GM18526 (cell line): Measurements from ENCODE around the gene CTU2.

Experiments
- POLR2A ChIP-seq: IDR thresholded peaks from 3 replicates; pipeline ENCODE4 v1.6.1; 2011; ENCODE audit not compliant: insufficient read length; ENCODE audit errors: extremely low read depth

CTU2 gene

DNA sequence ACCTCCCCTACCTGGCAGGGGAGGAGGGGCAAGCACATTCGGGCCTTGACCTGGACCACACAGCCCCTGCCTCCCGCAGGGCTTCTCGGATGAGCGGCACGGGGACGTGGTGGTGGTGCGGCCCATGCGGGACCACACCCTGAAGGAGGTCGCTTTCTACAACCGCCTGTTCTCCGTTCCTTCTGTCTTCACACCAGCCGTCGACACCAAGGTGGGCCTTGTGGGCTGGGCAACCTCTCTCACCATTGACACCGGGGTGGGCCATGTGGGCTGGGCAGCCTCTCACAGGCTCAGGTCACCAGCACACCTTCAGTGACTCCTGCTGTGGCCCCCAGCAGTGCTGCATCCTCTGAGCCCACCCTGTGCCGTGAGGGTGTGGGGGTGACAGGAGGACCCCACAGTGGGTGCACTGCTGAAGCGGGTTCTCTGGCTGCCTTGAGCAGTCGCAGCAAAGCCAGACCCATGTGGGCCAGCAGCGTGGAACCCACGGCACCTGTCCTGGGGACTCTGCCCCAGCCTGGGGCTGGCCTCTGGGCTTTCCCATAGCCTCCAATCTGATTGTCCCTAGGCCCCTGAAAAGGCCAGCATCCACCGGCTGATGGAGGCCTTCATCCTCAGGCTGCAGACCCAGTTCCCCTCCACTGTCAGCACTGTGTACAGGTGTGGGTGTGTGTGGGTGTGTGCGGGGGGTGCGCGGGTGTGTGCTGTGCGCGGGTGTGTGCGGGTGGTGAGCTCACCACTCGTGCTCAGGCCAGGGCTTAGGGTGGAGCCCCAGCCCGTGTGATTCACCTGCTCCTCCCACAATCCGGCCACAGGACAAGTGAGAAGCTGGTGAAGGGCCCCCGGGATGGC, 7.5 kb downstream of the CTU2 start:
- no peak for TF ChIP-seq POLR2A

DNA sequence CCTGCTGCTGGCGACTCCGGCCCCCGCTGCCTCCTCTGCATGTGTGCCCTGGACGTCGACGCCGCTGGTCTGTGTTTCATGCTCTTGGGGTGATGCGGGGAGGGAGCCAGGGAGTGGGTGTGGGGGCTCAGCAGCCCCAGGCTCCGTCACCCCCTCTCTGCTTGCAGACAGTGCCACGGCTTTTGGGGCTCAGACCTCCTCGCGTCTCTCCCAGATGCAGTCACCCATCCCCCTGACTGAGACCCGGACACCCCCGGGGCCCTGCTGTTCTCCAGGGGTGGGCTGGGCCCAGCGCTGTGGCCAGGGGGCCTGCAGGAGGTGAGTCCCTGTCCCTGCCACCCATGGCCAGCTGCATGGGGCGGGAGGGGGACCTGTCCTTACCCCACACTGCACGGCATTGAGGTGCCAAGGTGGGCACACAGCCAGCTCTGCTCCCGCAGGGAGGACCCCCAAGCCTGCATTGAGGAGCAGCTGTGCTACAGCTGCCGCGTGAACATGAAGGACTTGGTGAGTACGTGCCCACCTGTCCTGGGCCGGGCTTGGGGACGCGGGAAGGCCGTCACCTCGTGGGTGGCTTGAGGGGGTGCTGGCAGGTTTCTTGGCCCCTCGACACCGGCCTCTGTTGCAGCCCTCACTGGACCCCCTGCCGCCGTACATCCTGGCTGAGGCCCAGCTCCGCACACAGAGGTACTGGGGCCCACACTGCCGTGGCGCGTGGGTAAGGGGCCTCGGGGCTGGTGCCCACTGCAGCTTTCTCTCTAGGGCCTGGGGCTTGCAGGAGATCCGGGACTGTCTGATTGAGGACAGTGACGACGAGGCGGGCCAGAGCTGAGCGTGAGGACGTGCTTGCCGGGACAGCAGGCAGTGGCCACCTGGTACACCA, 8.4 kb downstream of the CTU2 start:
- no peak for TF ChIP-seq POLR2A

DNA sequence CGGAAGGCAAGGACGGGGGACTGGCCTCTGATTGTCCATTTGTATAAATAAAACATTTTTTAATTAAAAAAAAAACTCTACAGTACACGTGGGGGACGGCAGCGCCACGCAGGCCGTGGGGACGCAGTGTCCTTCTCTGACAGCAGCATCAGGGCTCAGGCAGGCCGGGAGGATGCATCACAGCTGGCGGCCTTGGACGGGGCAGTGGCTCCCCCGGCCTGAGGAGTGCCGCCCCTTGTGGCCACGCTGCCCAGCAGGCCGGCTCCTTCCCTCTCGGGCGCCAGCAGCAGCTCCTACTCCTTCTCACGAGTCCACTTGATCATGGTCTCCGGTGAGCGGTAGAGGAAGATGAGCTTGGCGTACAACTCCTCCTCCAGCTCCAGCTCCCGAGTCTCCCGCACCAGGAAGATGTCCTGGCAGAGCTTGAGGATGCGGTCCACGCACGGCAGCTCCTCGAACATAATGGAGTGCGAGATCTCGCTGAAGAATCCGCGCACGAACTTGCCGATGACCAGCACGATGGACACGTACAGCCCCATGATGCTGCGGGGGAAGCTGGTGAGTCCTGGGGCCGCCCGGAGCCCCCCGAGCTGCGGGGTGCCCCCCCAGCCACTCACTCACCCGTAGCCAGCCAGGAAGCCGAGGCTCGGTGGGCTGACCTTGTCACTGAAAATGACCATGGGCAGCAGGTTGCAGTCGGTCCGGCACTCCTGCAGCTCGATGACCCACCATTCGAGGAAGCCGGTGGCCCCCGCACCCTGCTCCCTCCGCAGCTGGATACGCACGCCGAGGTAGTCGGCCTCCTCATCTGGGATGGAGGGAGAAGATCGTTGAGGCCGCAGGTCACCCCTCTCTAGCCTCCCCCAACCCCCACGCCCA, 9.2 kb downstream of the CTU2 start:
- no peak for TF ChIP-seq POLR2A

DNA sequence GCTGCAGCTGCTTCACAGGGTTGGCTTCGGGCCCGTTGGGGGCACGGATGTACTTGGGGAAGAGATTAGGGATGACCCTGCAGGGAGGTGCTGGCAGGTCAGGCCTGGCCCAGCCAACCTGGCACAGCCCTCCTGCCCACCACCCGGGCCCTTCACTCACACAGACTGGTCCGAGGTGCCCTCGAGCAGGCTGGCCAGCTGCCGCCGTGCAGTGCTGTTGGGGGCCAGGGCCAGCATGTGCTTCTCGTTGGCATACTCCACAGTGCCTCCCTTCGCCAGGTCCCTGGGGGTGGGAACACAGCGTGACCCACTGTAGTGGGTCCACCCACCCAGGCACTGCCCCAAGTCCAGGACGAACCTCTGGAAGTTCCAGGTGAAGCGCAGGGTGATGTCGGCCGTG, 9.9 kb downstream of the CTU2 start:
- TF ChIP-seq POLR2A = no peak

DNA sequence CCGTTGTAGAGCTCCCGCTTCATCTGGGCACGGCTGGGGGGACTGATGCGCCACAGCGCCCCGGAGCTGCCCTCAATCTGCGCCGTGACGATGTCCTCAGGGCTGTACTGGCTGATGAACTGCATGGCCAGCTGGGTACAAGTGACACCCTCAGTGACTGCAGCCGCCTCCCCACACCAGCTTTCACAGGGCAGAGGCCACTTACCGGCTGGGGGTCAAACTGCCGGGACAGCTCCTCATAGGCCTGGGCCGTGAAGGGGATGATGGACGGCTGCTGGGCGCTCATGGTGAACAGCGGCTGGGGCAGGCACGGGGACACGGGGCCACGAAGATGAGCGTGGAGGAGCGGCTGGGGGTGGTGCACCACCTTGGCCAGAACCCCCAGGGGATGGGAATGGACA, 10.3 kb downstream of the CTU2 start:
- no peak for TF ChIP-seq POLR2A

DNA sequence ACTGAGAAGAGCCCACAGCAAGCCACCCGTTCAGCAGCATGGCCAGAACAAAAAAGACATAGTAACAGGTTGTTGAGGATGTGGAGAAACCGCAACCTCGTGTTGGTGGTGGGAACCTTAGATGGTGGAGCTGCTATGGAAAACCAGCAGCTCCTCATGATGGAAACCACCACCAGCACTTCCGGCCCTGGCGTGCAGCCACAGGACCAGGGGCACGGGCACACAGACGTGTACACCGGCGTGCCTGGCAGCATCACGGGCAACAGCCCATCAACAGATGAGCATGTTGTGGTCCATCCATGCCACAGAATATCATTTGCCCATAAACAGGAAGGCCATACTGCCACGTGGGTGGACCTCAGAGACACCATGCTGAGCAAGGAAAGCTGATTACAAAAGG, 11.9 kb downstream of the CTU2 start:
- no peak for TF ChIP-seq POLR2A

DNA sequence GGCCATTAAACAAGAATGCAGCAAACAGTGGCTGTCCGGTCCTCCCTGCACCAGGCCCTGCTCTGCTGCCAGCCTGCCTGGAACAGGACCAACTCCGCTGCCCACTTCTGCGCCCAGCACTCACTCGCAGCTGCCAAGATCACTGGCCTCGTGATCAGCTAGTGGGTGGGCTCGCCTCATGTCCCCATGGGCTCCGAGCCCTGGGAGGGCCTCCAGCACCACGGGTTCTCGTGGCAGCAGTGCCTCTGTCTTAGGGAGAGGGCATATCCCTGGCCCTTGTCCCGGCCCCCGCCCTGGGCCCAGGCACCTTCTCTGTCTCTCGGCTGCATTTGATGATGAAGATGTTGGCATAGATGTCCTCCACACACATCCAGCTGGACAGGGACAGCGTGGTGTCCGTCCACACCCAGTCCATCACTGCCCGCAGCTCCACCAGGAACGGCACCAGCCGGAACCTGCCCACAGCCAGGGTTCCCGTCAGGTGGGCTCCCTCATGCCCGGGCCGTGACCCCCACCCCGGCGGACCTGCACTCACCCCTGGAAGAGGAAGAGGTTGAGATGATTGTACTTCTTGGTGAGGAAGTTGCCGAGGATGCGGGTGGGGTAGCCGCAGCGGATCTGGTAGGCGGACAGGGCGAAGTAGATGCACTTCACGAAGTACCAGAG, 13.1 kb downstream of the CTU2 start:
- TF ChIP-seq POLR2A = no peak

DNA sequence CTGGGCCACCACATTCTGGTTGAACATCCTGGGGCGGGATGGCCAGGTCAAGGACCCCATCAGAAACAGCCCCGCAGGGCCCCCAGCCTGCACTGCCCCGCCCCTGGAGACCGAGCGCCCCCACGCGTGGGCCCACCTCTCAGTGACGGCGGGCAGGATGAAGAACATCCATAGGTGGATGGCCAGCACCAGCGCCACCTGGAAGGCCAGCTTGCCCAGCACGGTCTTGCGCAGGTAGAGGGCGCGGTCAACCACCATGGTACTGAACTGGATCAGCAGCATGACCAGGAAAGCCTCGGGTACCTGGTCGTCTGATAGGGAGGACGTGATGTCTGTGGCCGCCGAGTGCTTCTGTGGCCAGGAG, 13.6 kb downstream of the CTU2 start:
- no peak for TF ChIP-seq POLR2A

DNA sequence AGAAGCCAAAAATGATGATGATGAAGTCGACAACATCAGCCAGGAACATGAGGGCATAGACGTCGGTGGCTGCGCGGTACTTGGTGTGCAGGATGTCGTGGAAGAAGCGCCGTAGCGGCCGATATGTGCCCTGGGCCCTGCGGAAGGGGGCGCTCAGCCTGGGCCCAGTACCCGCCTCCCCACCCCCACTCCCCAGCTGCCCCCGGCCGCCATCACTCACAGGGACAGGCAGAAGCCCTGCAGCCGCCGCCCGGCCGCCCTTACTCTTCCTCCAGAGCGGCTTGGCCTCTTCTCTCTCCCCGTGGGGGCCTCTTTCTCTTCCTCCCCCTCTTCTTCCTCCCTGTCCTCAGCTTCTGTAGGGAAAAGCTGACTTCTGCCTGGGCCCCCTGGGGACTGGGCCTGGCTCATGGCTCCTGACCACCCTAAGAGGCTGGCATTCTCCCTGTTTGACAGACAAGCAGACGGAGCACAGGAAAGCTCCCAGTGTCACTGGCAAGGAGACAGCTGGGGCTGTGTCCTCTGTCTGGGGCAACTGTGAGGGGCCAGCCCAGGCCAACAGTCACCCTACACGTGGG, 14.2 kb downstream of the CTU2 start:
- TF ChIP-seq POLR2A = no peak

DNA sequence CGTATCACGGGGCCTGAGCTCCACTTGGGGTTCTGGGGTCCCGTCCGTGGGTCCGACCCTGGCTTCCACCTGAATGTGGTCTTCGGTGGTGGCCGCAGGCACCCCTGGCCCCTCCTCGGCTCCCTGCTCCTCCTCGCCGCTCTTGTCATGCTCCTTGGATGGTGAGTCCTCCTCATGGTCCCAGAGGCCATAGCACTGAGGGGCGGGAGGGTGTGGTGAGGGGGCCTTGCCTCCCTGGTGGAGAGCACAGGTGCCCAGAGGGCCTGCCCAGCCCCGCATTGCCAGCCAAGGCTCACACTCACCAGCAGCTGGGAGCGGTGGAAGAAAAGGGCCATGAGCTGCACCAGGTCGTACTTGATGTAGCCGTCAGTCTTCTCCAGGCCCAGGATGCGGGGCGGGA, 14.9 kb downstream of the CTU2 start:
- no peak for TF ChIP-seq POLR2A

DNA sequence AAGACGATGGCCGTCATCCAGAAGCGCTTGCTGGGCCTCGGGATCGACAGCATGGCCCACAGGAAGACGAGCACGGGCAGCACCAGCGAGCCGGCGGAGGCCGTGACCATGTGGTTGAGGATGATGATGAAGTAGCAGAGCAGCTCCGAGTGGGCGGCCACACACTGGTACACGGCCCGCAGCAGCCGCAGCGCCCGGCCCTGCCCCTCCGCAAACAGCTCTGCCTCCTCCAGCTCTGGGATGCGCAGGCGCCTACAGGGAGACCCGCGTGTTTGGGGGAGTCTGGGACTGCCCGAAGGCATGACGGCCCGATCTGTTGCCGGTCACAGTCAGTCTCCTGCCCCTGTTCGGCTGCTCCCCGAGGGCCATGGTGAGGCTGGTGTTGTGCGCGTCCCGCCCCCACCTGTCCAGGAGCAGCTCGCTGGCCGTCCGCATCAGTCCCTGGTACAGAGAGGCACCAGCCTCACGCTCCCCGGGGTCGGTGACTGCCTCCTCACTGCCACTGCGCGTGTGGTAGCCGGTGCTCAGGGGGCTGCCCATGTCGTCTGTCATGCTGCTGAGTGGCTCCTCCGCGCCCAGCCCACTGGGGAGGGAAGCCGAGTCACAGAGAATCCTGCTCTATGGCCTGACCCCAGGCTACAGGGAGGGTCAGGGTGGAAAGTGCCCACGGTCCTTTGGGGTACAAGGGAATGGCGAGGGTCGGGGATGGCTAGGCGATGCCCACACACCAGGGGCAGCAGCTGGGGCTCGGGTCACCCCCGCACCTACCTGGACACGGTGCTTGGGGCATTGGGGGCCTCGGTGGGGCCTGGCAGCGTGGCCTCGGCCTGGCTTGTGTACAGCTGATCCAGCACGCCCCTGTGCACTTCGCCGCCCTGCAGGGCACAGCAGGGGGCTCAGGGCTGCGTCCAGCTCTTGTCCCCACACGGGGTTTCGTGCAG, 15.8 kb downstream of the CTU2 start:
- TF ChIP-seq POLR2A = no peak

DNA sequence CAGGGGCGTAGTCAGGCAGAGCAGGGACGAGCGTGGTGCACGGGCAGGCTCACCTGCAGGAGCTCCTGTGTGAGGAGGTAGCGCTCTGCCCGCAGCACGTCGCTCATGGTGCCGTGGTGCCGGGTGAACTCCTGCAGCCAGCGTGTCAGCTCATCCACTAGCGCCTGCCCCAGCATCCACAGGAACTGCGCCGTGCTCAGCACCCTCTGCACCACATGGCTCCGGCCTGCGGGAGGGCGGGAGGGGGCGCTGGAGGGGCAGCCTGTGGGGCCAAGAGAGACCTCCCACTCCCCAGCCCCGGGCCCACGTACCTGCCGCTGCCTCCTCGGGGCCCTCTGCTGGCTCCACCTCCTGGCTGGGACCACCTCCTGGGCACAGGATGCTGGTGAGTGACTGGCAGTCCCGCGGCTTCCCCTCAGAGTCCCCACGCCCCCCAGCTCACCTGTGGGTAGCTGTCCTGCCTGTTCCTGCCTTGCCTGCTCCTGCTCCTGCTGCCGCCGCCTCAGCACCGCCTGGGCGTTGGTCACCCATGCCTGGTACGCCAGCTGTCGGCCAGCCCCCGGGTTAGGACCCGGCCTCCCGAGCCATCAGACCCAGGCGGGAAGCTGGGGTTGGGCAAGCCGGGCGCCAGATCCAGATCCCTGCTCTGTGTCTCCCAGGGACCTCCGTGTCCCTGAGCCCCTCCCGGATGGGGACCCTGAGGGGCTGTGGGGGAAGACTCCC, 16.6 kb downstream of the CTU2 start:
- no peak for TF ChIP-seq POLR2A

DNA sequence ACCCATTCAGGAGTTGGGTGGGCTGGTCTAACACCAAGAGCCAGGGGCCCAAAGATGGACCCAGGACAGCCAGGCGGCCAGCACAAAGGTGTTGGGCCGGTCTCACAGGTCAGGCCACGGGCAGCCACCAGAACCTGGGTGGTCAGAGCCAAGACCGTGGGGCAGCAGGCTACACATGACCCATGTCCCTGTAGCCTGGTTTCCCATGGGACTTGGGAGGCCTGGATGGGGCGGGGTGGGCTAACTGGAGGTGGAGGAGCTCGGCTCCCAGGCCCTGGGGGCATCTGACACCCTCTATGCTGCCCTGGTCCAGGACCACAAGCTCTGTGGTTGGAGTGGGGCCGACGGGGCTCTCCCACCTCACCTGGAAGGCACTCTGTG, 17.2 kb downstream of the CTU2 start:
- no peak for TF ChIP-seq POLR2A

DNA sequence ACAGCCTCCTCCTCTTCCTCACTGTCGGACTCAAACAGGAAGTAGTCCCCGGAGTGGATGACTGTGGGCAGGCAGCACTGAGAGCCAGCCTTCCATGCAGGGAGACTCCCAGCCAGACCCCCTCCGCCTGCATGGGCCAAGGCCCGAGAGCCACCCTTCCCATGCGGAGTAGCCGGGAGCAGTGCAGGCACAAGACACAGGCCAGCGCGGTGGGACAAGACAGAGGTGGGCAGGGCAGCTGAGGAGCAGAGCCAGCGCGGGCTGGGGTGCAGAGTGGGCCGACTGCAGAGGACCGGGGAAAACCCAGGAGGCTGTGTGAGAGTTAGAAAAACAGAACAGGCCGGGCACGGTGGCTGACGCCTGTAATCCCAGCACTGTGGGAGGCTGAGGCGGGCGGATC, 17.6 kb downstream of the CTU2 start:
- no peak for TF ChIP-seq POLR2A
